HG03066 (cell line): ENCODE measurements around the gene RPL12.

Experiments
- ATAC-seq: cut with Tn5 transposase; IDR thresholded peaks from one replicate; pipeline ENCODE4 v1.9.1; 2021; ENCODE audit warnings: low read depth; ENCODE audit not compliant: unreplicated experiment

RPL12 gene

DNA sequence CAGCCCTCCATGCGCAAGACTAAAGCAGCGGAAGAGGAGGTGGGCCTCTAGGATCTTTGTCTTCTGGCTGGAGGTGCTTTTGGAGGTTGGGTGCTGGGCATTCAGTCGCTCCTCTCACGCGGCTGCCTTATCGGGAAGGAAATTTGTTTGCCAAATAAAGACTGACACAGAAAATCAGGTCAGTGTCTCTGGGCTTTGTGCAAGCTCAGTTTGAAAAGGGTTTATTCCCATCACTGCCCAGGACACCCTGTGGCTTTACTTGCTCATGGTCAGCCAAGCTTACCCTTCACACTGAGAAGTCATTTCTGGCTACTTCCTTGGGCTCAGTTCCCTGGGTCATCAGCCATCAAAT is 43.7 kb downstream of the RPL12 start:
- ATAC-seq: no peak

- no peak for ATAC-seq
These were observed 44.3 kb downstream of the RPL12 start for GRCh38 chr9:127406799-127407491.

- ATAC-seq: no peak
These were observed 45.7 kb downstream of the RPL12 start for GRCh38 chr9:127405344-127406125.

DNA sequence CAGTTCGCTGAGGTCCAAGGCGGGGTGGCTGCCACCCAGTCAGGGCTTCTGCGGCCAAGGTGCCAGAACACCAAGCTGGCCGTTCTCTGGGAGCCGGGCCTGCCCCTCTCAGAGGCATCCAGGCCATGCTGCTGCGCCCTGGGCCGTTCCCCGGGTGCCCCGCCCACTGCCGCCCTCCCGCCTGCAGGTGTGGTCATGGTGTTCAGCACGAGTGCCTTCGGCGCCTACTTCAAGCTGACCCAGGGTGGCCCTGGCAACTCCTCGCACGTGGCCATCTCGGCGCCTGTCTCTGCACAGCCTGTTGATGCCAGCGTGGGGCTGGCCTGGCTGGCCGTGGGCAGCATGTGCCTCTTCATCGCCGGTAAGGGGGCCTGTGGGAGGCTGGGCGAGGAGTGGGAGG is 46.6 kb downstream of the RPL12 start:
- no peak for ATAC-seq

- no peak for ATAC-seq
These were observed 47.6 kb downstream of the RPL12 start for GRCh38 chr9:127403507-127404192.

- ATAC-seq: no peak
These were observed 48.7 kb downstream of the RPL12 start for GRCh38 chr9:127402401-127403090.

DNA sequence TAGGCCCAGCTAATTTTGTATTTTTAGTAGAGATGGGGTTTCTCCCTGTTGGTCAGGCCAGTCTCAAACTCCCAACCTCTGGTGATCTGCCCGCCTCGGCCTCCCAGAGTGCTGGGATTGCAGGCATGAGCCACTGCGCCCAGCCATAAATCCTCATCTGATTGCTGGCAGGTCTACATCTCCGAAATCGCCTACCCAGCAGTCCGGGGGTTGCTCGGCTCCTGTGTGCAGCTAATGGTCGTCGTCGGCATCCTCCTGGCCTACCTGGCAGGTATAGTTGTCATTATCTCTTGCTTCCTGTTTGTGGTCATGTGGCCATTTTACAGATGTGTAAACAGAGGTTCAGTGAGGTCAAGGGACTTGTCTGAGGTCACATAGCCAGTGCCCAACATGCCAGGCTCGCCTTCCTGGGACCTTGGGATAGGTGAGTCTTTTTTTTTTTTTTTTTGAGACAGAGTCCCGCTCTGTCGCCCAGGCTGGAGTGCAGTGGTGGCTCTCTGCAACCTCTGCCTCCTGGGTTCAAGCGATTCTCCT is 51.4 kb downstream of the RPL12 start:
- ATAC-seq: no peak

GRCh38 chr9:127398715-127399400 is 52.3 kb downstream of the RPL12 start:
- ATAC-seq: no peak

- ATAC-seq: no peak
These were observed 52.9 kb downstream of the RPL12 start for GRCh38 chr9:127398275-127398647.
